HG02981 (cell line): ENCODE data around the gene MDM1.

Experiments
- ATAC-seq: cut with Tn5 transposase; IDR thresholded peaks from one replicate; pipeline ENCODE4 v1.9.1; 2021; ENCODE audit warnings: mild to moderate bottlenecking, moderate library complexity; ENCODE audit not compliant: unreplicated experiment

Gene MDM1

DNA sequence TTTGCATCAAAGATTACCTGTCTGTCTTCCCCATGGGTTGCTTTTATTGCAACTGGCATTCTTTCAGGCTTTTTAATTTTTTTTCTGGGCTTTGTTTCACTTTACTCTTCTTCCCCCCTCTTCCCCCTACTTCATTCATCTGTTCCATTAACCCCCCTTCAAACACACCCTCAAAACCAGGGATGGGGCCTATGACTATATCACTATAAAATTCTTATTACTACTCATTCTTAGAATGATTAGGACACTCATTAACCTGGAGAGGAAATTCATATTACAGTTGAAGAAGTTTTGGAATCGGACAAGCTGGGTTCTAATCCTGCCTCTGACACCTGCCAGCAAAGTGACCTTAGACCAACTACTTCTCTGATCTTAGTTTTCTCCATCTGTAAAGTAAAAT is 24.8 kb upstream of the MDM1 start:
- ATAC-seq, result no peak

DNA sequence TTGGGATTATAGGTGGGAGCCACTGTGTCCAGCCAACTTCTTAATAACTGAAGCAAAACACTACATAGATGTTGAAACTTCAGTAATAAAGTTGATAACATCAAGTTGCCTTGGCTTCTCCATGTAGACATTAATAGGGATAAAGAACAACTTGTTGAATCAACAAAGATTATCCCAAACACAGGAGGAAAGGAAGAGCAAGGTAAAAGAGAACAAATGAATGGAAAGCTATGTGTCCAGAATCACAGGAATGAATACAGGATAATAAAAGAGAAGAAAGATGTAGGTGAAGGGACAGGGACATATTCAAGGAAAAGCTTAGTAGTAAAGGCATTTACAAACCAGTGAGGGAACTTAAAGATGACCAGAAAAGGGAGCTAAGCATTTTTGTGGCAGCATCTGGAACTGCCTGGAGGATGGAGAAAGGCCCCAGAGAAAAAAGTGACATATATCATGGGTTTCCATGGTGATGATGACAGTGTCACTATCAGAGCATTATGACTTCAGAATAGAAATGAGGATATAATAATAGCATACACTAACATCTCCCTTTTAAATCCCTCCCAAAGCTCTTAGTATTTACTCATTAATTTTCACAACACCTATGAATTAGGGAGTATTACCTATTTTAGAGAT is 24.0 kb upstream of the MDM1 start:
- no peak for ATAC-seq

DNA sequence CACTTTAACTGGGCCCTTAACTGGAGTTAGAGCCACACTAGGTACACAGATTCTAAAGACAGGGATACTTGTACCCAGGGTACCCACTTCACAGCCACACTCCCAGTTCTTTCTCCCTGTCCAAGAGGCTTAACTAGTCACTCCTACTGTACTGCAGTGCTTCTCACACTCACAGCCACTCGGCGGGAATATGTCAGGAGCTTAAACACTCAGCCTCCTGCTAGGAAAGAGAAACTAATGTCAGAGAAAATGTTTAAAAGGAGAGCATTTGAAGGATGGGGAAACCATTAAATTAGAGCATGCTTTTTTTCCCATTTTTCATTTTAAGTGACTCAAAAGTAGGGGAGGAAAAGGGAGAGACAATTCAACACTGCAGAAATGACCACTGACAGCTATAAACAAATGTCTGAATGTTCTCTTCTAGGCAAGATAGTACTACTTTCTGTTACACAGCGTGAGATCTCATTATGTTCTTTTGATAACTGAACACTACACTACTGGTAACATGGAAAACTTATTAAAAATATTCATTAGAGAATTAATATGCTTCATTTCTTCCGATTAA is 22.9 kb upstream of the MDM1 start:
- ATAC-seq, result no peak

DNA sequence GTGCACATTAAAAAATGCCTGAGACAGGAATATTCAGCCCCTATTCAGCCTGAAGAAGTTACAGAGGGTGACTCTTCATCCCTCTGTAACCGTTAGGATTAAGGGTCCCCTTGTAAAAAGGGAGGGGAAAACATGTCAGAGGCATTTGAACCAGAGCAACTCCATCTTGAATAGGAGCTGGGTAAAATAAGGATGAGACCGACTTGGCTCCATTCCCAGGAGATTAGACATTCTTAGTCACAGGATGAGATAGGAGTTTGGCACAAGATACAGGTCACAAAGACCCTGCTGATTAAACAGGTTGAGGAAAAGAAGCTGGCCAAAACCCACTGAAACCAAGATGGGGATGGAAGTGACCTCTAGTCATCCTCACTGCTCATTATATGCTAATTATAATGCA is 19.9 kb upstream of the MDM1 start:
- ATAC-seq, result no peak

DNA sequence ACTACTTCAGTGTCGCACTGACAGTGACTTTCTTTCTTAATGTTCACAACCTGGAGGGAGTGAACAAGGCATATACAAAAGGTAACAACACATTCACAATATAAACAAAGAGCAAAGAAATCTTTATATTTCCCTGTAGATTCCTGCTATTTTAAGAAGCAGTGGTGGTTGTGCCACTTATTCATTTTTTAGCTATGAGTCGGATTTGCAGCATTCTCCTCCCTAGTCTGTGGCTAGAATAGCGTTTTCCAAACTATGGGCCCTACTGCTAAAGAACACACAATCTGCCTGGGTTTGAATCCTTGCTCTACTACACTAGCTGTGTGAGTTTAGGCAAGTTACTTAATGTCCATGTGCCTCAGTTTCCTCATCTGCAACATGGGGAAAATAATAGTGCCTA is 18.6 kb upstream of the MDM1 start:
- no peak for ATAC-seq

DNA sequence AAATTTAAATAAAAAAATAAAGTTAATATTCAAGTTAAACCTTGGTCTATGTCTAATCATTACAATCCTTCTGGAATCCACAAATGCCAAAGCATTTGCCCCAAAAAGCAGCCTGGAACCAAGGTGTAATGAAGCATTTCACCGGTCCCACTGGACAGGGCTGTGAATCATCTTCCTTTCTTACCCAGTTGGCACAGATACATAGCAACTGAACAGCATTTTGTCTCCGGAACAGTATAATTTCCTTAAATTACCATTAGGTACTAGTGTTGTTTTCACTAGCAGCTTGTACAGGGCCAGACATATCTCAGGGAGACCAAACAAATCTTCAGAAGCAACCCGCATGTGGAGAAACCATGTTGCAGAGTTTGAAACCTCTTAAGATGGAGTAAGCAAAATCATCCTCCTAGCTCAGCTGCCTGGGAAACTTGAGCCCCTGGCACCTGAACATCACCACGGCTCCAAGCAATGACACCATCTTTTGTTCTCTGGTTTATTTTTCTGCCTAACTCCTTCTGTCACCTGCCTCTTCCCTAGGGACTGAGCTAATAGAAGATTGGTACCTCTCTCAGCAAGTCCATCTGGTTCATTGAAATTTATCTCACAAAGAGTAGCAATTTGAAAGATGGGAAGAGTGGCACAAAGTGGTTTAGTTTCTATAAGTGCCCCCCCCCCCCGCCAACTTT is 17.9 kb upstream of the MDM1 start:
- ATAC-seq, result no peak

DNA sequence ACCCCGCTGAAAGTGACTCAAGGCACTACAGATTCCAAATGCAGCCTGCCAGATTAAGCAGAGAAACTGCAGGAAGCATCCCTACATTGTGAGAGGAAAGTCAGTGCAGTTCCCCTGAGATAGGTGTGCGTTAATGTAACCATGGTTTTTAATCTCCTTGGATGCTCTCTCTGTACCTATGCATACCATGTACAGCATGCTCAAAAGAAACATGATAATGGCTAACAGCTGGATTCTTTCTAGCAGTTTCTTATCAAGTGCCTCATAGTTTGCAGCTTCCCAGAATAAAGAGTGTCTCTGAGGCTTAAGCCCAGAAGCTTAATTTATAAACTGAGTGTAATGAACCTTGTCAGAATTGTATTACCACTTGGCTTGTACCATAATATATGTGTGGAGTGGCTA is 17.1 kb upstream of the MDM1 start:
- no peak for ATAC-seq

DNA sequence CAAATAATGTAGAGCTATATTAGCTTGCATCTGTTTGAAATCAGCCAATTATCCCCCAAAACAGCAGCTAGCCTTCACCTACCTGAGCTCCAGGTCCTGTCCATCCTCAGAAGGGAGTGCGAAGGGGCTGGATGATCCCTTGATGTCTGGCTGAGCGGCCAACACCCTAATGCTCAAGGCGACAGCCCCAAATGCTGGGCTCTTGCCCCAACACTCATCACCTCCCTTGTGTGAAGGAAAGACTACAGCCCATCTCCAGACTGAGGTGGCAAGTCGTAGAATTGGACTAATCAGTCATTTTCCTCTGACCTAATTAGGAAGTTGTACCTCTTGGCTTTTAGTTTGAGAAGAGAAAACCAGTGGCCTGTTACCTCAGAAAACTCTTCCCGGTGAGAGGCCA is 16.3 kb upstream of the MDM1 start:
- ATAC-seq, result no peak

DNA sequence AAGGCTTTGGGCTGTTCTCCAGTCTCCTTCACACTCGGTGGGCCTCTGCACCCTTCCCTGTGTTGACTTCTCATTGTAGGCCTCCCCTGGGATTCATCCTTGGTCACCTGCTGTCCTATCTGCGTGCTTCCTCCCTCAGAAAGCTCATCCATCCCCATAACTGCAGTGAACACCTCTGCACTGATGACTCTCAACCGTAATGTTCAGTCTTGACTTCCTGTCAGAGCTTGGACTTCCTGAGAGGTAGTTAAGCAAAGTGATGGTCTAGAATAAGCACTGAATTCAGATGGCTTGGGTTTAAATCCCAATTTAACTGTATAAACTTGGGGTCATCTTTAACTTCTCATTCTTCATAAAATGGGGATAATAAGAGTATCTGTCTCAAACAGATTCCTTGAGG is 13.6 kb upstream of the MDM1 start:
- no peak for ATAC-seq

DNA sequence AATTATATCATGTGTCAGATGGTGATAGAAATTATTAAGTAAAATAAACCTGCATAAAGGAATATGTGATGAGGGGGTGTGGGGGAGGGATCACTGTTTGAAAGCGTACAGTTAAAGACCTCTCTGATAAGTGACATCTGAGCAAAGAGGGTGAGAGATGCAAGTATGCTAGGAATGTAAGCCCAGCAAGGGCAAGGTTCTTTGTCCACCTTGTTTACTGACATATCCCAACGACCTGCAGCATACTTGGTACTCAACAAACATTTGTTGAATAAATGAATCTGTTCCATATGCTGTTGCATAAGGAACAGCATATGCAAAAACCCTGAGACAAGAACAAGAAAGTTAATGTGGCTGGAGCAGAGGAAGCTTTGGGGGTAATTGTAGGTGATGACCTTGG is 12.0 kb upstream of the MDM1 start:
- no peak for ATAC-seq

DNA sequence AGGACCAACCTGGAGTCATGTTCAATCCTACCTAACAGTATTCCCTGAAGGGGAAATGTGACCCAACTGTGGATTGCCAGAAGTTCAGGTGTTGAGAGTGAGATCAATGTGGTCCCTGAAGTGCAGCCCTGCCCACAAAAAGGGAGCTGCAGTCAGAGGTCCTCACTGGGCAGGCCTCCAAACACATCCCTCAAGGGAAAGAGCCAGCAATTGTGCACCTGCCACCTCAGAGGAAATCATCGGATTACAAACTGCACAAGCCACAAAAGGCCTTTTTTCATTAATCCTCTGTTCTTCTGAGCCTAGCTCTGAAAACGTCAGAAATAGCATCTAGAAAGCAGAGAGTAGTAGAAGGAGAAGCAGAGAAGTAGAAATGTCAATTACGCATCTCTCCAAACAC is 10.8 kb upstream of the MDM1 start:
- ATAC-seq, result no peak

DNA sequence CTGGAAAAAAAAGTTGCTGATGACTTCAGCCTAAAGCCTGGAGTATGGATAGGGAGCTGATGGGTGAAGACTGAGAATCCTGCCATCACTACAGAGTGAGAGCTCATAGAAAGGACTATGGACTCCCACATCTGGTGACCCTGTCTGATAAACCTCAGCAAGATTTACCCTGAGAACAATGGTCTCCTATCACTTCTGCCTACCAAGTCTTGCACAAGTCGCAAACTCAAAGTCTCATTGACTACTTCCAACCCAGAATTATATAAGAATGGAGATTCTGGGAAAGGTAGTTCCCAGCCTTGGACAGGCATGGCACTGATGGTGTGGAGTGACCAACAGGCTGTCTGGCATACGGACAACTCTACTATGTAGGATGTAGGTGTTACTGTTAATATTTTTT is 9.7 kb upstream of the MDM1 start:
- ATAC-seq, result no peak

DNA sequence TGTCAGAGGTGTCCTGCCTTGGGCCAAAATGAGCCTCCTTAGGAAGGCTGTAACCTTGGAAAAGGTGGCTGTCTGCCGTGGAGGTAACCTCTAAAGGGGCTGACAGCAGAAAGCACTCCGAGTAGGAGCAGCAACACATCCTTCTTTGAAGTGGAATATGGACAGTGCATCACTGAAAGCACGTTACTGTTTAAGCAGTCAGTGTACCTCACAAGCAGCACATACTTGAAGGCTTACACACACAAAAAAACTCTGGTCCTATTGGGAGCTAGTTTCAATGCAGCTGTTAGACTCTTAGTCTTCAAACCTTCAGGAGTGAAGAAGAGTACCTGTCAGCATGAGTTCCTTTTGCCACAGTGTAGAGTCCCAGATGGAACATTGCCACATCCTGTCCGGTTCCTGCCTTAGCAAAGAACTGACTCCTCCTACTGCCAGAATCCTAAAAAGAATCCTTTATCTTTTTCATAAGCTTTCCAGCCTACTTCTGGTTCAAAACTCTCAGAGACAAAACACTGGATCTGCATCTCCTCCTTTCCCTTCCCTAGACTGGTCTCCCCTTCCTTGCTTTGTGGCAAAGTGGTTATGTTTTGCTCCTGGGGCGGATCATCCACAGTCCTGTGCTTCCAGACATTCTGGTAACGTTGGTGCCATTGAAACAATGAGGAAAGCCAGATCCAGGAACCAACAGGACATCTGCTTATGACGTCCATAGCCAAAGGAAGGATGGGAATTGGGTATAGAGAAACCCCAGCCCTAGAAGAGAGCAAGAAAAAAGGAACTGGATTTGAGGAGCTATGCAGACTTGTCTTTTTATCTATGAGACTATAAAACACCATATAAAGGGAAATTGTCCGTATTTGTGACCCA is 8.5 kb upstream of the MDM1 start:
- no peak for ATAC-seq

DNA sequence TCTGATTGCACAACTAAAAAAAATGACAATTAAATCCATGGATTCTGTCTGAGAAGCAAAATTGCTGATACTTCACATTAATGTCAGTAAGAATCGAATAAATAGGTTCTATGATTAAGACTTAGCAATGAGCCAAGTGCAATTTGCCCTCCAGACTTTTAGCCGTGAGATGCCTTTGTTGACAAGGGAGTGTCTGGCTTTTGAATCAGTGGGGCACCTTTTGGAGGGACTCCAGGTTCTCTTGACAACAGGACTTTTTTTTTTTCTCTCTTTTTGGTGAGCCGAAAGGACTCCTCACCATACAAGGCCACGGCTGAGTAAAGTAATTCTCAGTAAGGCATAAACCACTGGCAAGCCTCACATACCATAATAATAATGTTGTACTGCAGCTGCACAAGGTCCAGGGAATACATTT is 4.7 kb upstream of the MDM1 start:
- ATAC-seq, result no peak

DNA sequence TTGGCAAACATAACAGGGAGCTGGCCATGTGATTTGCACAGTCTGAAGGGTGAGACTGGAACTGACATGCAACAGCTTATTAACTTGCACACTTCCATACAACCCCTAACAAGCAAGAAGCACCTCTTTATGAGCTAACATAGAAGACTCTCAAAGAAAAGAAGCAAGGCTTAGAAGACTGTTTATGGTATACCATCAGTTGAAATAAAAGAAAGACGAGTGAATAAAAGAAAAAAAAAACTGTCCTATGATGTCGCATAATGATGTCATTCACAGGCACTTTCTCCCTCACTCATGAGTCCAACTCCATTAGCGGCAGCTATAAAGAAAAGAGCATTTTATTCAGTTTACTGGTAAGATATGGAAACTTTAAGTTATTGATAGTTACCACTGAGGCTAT is 3.3 kb upstream of the MDM1 start:
- ATAC-seq, result no peak

DNA sequence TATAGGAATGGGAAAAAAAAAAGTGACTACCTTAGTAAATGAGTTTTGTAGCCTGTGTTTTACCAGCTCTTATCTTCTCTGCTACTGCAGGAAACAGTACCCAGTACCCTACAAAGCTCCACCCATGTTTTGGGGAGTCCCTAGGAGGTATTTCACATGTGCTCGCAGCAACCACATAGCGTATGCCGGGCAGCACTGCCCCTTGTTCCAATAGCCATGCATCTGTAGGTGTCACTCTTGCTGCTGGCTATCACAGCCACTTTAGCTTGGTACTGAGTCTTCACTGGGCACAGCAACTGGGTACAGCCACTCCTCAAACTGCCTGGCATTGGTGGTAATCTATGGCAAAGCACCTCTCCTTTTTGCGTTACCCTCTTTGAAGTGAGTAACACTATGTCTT is 2.0 kb upstream of the MDM1 start:
- no peak for ATAC-seq

DNA sequence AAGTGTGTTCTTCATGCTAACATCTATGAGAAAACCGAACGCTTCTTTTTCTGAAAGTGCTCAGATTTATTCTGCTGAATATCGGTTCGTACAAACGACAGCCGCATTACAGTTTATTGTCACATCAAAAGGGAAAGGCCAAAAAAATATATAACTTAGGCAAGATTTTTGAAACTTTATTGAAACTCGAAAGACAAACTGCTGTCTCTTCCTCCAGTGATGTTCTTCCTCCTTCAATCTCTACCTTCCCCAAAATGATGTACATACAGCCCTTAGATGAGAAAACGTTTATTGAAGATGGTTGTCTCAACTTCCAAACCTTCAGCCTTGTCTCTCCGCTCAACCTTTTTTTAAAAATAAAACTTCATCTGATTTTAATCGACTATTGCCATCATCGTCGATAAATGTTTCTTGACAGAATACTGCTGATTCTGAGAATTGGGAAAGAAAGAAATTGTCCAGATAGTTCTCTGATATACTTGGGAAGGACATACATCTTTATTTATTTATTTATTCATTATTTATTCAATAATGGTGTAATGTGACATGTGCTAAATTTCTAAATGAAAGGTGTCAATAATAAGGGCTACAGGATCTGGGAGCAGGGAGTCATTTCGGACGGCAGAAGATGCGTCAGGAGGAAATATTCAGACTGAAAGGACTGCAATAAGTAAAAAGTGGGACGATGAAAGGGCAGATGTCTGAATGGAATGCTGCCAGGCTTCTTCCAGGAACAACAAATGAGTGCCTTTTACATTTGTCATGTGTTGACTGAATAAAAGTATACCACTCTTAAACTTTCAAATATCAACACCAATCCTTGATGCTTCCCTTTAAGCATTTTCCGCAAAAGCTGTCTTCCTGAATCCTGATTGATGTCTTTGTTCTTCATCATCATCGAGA is 817 bp upstream of the MDM1 start:
- ATAC-seq, result no peak

DNA sequence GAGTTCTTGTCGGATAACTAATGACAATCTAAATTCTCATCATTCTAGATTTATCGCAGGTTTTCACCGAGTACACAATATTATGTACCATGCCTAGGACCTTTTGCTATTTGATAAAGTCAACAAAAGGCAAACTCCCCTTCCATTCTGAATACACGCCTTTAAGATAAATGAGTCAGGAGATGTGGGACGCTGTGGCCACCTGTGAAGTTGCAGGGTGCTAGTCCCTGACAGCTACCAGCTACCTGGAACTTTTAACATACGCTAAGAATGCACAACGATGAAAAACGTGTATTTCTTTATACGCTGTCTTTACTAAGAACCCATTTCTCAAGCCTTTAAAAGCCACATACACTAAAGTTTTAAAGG is 678 bp downstream of the MDM1 start:
- no peak for ATAC-seq

DNA sequence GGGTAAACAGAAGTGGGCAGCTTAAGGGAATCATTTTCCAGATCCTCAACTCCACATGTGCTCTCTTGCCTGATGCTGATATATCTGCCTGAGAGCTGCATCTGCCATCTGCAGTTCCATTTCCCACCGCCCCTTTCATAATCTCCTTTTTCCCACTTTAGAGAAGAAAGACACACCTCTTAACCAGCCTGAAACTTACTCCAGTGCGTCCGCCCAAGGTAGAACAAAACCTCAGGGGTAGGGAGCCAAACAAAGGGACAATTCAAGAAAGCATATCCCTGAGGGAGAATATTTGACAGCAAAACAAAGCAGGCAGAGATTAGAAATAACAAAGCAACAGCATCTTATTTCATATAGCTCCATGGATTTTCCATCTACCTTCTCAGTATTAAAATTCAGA is 4.3 kb downstream of the MDM1 start:
- no peak for ATAC-seq

DNA sequence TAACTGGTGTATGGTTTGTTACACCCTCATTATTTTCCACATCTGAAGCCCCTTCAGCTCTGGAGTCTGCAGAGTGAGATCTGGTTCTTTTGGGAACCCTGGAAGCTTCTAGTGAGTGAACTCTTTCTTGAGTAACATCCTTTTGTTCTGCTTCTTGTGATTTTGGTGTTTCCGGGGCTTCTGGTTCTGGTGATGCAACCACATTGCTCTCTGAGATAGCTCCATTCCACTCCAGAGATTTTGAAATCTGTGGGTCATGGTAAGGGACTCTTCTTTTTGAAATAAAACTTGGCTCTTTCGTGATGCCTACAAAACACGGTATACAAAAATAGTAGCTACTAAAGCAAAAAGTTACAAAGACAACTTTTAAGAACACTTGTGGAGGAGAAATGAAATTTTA is 5.4 kb downstream of the MDM1 start:
- no peak for ATAC-seq

DNA sequence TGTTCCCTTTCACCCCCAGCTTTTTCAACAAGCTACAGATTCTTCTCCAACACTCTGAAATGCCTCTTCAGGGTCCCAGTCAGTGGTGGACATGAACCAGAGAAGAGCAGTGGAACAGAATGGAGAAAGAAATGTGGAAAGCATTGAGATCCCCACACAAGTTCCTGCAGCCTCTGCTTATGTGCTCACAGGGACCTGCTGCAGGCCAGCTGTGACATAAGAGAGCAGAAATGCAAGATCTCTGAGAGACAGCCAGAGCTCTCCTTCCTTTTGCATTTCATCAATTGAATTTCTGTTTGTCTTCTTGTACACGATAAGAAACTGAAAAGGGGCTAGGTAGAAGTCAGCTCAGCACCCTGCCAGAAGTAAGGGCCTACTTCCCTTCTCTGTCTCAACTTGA is 6.2 kb downstream of the MDM1 start:
- ATAC-seq, result no peak
